HG02973 (cell line): ENCODE measurements around the gene C2orf66.
A peak's percentile ranks its signal among the peaks of the same experiment; 100 is the strongest.

Experiments used
- ATAC-seq: cut with Tn5 transposase; IDR thresholded peaks from one replicate; pipeline ENCODE4 v1.9.1; 2021; ENCODE audit warnings: moderate library complexity; ENCODE audit not compliant: unreplicated experiment

Gene C2orf66

DNA sequence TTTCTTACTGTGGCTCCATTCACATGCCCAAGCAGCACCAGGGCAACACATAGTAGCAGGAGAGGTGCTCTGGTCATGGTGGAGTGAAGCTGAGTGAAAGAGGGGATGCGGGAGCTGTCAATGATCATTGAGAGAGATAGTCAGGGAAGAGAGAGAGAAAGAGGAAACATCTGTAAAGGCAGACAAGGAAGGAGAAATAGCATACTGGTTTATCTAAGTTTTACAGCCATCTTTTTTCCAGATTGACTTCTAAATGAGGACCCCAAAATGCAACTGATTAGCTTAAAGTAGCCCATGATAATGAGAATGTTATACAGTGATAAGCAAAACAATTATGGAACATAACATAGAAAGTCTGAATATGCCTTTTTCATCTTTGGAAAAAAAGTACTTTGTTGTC, at the start of gene C2orf66:
TSS of gene C2orf66 (minus strand) at position 96 of the 400 bp plus-strand sequence. CDS start at position 77, 19 bp downstream.
- no peak for ATAC-seq

DNA sequence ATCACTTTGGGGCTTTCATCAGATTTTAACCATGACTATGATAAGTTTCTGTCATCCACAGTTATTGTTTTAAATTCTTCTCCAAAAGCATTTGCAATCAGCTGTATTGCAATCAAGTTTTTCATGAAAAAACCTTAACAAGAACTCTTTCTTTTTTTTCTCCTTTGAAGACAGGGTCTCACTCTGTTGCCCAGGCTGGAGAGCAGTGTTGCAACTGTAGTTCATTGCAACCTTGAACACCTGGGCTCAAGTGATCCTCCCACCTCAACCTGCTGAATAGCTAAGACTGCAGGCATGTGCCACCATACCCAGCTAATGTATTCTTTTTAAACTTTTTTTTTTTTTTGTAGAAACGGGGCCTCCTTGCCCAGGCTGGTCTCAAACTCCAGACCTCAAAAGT, 45.5 kb upstream of the C2orf66 start:
- no peak for ATAC-seq

DNA sequence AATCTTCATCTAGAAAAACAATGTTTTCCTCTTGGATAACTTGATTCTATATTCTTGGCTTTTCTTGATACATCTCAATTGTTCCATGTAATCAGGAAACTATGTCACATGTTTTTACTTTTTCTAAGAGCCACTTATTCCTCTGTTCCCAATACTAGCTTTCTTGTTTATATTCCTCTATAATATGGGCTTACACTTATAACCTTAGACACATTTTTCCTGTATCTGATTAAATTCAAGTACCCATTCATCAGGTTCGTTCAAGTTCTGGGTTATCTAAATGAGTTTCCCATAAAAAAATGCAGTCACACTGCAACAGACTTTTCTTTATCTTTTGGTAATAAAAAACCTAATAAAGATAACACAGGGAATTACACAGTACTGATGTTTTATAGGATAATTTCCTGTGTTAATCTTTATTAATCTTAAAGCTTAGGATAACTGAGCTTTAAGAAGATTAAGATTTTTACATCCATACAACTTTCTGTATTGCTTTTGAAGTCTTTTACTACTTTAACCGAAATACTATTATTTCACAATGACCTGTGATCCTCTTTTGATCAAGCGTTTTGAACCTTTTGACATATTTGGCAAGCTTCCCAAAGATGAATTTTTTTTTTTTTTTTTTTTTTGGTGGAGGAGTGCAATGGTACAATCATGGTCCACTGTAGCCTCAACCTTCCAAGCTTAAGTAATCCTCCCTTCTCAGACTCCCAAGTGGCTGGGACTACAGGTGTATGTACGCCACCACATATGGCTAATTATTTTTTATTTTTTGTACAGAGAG, 44.3 kb upstream of the C2orf66 start:
- ATAC-seq, result no peak

DNA sequence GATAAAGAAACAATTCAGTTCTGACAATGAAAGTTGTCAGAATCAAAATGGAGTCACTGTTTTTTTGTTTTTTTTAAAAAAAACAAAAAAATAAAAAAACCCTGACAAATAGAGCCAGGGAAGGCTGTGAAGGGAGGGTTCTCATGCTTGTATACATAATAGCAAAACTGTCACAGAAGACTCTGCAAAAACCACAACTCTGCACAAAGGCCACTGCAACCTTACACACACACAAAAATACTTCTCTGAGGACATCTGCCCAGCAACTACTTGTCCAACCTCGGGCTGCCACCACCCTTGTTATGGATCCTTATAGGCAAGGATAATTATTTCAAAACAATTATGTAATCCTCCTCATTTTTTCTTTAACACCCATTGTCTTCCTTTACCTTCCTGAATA, 41.9 kb upstream of the C2orf66 start:
- ATAC-seq, result no peak

DNA sequence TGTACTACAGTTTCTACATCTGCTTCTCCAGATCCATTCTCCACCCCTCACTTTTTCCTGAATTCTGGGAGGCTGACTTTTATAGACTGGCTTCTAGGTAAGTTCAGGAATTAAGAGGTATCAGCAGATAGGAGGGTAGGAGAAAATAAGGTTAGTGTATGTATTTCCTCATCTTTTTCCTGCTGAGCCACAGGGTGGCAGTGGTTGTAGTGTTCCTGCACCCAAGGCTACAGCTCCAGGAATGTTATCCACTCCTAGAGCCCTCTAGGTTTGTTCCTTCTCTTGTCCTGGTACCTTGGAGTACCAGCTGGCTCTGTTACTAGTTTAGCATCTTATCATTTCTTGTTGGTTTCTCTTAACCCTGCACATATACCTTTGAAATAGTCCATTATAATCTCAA, 40.7 kb upstream of the C2orf66 start:
- ATAC-seq, result no peak

DNA sequence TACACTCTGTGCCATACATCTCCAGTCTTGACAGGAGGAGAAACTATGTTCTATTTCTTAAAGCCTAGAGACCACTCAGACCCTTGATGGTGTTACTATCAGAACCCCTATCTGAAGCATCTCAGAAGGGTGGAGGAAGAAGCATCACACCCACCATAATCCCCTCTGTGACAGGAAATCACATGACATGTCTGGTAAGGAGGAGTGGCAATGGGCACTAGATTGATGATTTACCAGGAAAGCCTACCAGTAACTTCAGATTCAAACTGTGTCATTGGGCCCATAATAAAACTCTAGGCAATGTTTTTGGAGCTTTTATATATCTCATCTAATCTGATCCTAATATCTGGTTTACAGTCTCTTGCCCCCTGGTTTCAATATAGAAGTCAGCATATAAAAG, 37.1 kb upstream of the C2orf66 start:
- ATAC-seq, result no peak

DNA sequence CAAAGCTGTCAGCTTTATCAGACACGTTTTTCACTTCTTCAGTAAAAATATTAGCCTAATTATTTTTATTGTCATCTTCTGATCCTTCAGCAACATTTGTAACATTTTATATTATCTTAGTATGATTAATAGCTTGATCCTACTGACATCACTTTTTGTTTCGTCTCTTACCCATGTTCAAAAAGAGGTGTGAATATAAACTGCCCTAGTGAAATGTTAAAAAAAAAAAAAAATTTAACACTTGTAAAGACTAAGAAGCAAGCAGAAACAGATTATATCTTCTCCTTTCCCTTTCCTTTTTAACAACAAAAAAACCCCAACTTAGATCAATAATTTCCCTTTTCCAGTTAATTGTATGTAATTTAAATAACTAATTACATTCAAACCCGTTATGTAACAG, 36.2 kb upstream of the C2orf66 start:
- no peak for ATAC-seq

DNA sequence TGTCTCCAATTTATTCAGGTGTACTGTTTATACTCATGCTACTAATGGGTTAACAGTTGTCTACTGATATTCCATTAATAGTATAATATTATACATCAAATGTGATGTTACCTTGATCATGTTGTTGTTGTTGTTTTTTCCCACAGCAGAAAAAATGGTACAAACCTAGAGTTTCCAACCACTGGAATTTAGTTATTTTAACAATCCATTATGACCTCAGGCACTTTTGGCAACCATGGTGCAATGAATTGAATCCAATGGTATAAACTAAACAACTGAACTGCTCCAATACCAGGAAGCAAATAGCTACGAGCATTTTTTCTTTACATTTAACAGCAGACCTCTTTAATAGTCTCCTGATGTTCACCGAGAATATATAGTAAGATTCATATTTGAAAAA, 31.0 kb upstream of the C2orf66 start:
- no peak for ATAC-seq

DNA sequence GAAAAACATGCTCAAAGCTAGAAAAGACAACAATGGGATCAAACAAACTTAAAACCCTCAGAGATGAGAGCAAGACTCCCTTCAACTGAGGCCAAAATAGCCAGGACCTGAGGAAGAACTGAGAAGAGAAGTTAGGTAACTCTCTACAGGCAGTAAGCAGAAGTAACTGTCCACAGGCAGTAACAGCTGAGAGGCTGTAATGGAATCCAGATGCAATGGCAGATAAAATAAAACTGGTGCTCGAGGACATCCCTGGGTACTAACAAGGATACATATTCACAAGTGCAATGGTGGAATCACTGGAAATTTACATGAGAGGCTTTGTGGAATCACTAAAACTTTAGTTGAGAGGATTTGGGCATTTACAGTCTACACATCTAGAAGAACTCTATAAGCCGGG, 30.4 kb upstream of the C2orf66 start:
- no peak for ATAC-seq

DNA sequence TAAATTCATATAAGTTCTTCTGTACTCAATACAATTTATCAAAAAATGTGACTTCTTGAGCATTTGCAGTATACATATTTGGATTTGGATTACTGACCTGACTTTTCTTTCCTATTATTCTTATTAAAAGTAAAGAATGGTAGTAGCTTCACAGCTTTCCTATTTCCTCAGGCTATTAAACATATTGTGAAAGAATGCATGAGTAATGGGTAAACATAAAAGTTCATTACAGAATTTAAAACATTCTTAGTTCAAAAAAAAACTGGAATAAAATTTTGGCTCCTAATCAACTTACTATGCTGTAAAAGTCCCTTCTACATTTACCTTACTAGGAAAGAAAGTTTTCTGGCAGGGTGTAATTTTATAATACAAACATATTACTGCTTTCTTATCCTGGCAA, 27.3 kb upstream of the C2orf66 start:
- no peak for ATAC-seq

DNA sequence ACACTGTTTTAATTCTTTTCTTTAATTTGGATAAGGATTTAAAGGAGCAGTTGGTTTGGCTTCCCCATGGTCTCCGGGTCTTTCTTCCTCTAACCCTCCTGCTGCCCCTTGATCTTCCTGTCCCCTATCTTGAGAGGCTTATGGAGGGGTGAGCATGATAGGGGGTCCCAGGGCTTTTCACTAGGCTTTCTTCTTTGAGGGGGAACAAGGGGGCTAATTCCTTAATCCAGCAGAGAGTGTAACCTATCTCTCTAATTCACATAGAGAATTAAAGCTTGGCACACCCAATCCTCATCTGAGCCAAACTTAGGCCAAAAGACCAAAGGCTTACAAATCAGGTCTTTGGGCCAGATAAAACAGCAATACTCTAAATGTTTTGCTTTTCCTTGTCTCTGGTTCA, 21.5 kb upstream of the C2orf66 start:
- no peak for ATAC-seq

DNA sequence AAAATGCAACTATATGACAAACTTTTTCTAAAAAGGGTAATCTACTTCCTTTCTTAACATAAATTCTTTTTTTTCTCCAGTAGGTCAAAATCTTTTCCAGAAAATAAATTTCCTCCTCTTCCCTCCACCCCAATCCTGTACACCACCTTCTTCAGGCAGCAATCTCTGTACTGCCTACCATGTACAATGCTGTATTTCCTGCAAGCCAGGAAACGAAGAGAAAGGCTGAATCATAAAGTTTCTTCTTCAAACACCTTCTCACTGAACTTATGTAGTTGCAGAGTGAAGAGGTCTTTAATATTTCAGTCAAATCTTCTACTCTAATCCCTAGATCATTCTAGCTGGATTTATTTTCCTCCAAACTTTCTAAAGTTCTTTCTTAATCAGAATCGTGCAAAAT, 18.2 kb upstream of the C2orf66 start:
- no peak for ATAC-seq

DNA sequence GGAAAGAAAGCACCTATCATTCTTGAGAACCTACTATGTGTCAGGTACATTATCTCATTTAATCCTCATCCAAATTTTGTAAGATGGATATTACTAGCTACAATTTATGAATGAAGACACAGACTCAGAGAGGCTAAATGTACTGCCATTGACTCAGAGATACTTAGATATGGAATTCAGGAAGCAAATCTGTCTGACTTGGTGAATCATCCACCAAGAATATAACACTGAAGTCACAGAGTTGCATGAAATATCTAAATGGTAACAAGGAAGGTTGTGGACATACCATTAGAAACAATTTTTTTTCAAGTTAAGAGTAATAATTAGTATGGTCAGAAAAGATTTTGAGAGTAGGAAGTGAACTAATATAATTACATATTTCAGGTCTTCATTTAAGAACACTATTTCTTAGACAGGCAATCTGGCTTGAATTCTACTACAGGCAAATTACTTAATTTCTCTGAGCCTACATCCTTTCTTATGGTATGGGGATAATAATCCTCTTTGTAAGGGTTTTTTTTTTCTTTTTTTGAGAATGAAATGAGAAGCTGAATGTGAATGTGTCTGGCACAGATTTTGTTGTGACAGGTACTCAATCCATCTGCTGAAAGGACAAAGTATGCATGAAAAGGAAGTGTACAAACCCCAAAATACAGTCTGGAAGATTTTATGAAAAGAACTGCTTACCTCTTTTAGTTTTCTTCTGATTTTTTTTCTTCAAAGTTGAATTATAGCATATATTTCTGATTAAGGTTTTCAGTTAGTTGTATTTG, 14.8 kb upstream of the C2orf66 start:
- no peak for ATAC-seq

DNA sequence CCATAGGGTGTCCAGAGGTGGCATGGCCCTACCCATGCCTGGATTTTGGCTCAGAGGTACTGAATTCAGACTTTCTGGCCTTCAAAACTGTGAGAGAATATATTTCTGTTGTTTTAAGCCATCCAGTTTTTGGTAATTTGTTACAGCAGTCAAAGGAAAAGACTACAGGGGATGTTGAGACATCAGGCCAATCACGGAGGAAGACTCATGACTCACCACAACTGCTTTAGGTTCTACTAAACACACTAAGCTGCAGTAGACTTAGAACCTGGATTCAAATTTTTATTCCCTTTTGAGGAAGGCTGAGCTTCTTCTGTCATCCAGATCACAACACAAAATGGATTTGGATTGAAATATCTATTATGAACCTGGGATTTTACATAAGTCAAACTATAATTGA, 12.0 kb upstream of the C2orf66 start:
- ATAC-seq, result no peak

DNA sequence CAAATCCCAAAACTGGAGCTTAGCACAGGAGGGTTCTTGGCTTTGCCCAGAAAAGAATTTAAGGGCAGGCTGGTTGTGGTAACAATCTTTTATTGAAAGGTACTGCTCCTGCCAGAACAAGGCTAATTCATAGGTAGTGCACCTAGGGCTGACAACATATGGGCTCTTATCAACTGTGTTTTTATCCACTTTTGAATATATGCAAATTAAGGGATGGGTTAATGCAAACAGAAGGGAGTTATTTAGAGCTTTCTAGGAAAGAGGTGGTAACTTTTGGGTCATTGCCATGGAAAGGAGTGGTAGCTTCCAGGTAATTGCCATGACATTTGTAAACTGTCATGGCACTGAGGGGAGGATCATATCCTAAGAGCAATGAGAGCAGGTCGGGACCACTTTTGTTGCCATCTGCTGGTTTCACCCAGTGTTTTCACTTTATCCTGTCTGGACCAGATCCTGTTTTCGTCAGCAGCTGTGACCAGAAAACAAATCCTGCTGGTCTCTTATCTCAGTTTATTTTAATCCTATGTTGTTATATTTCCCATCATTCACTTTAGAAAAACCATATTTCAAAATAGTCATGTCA, 981 bp downstream of the C2orf66 start:
- ATAC-seq, result no peak

DNA sequence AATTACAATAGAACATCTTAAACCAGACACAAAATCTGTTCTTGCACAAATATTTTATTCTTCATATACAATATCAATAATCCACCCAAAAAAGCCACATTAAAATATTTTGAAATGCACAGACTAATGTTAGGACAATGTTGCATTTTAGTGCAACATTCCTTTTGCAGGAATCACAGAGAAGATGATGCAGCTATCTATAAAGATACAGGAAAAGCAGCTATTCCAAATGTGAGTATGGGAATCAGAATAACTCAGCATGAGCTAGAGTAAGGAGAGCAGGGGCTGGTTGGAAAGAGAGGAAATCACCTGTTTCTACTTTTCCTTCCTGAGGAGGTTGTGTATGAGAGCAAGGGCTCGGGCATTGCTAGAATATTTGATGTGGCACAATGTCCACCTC, 4.8 kb downstream of the C2orf66 start:
- ATAC-seq, result no peak

DNA sequence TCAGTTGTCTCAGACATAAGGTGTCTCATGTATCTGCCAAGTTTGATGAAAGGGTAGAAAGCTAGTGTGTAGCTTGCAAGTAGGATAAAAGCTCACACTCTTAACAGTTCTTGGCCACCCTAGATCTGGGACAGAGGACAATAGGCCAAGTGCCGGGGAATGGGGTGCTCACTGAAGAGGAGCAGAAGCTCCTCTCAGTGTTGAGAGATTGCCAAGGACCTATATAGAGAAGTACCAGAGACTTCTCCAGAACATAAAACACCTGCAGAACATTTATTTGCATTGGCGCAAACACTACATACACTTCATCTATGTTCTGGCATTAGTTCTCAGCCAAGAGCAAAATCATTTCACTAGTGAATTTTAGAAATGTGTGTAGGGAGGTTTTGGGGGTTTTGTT, 6.8 kb downstream of the C2orf66 start:
- ATAC-seq, result no peak

DNA sequence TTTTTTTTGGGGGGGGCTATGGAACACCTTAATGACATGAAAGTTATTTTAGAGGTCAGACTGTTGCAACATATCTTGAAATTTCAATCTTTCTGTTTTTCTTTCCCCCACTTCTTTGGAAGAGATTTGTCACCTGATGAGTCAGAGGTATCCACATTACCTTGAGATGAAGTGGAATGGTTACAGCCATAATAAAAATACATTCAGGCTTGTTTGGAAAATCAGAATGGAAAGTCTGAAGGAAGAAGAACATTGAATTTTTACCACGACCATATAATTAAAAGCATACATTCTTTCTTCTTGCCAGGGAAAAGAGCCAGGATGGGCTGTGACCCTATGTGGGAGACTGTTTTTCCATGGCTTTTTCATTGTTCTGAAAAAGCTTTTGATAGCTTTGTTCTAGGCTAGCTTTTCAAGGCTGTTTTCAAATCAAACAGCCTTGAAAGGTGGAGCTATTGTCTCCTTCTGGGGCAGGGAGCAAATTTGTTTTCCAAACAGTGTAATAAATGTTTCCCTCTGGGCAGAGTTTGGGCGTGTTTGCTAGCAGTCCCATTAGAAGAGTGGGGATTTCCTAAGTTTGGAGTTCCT, 7.4 kb downstream of the C2orf66 start:
- ATAC-seq, result no peak

DNA sequence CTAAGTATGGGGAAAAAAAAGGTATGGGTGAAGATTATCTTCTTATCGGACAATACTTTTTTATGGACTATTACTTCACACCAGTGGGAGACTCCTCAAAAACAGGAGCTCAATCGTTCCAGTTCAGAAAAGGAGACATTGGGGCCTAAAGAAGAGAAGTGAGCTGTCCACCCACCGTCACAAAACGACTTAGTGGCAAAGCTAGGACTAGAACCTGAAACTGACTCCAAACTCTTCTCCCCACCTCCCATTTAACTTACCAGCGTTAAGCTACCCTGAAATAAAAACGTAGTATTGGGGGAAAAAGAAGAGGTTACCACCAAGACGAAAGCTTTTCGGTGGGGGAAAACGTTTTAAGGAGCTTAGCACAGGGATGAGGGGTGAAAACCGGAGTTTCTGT, 10.2 kb downstream of the C2orf66 start:
- ATAC-seq, result peak; percentile 4

DNA sequence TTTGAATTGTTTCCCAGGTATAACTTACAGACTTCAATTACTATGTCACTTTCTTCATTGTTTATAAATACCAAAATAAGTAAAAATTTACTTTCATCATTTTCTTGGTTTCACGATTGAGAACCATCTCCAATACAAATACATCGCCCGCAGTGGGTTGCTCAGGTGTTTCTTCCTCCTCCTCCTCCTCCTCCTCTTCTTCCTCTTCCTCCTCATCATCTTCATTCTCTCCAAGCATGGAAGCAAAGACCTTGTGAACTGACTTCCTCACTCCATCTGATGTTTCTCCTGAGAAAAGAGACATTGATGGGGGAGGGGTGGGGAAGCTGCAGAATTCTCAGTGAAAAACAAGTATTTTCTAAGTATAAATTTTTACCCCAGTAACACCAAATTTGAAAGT, 16.3 kb downstream of the C2orf66 start:
- ATAC-seq, result no peak

DNA sequence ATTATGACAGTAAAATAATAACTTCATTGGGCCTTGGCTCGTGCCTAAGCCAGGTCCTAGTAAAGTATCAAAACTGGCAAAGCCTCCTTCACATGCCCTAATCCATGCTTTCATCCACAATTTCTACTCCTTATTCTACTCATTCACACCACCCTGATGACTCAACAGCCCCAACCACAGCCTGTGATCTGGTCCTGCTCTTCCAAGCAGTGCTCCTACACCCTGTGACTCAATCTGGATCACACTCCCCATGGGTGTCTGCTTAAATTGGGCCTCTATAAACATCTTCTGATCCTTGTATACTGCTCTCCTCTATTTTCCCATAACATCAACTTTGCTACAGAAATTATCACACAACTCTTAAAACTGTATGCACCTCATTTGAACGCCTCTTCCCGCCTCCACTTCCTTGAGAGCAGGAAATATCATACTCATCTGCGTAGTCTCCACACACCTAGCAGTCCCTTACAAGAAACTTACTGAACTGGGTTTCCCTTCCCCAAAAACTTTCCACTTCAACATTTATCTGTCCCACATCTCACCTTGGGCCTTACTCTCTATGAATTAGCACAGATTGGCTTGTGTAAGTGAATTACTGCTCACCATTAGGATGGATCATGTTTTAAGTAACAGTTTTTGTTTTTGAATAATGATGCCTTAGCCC, 25.6 kb downstream of the C2orf66 start:
- no peak for ATAC-seq
